ENCODE results near the gene VIL1.
A peak's percentile ranks its signal among the peaks of the same experiment; 100 is the strongest.

The VIL1 gene

GRCh38 chr2:218375212-218375611 lies 43.7 kb upstream of the VIL1 start:
- Mint-ChIP-seq H3K27me3 (ENCODE audit: low read depth) (peaks cover 12% of the 10 kb centered on the region), H3K9me3 (no peaks in the 10 kb centered on the region), H3K4me1 (peaks cover 7% of the 10 kb centered on the region), H3K4me3 (no peak overlapping the region), H3K36me3 (ENCODE audit: low read depth) (no peaks in the 10 kb centered on the region), H3K27ac (peak overlapping the region; percentile 89 to 94 (median 91))
- TF ChIP-seq CTCF (IDR thresholded peaks at IDR 0.05; ENCODE audit: unreplicated experiment in 3 of 3) = no peak

GRCh38 chr2:218378053-218378452 lies 40.9 kb upstream of the VIL1 start:
- H3K27me3 Mint-ChIP-seq (ENCODE audit: low read depth) = peaks cover 15% of the 10 kb centered on the region
- no peak overlapping the region for H3K4me3 Mint-ChIP-seq
- no peak for TF ChIP-seq CTCF (IDR thresholded peaks at IDR 0.05; ENCODE audit: unreplicated experiment in 3 of 3)
- peaks cover 7% of the 10 kb centered on the region for H3K4me1 Mint-ChIP-seq
- peak overlapping the region in 1 of 3 experiments; percentile 66 for H3K27ac Mint-ChIP-seq
- no peaks in the 10 kb centered on the region for H3K36me3 Mint-ChIP-seq (ENCODE audit: low read depth)
- no peaks in the 10 kb centered on the region for H3K9me3 Mint-ChIP-seq

GRCh38 chr2:218381916-218382366 lies 37.0 kb upstream of the VIL1 start, which contains the start of gene SLC11A1:
TSS of gene SLC11A1 (plus strand) at chr2:218382273. CDS start at chr2:218382369, 96 bp downstream.
- H3K27ac Mint-ChIP-seq = peak within 1 kb of the TSS in 1 of 3 experiments; percentile 9

GRCh38 chr2:218382785-218383184 lies 36.1 kb upstream of the VIL1 start:
- peaks cover 5% of the 10 kb centered on the region for H3K4me1 Mint-ChIP-seq
- no peak overlapping the region for H3K27ac Mint-ChIP-seq
- TF ChIP-seq CTCF (IDR thresholded peaks at IDR 0.05; ENCODE audit: unreplicated experiment in 3 of 3) = no peak
- no peak overlapping the region for H3K4me3 Mint-ChIP-seq
- H3K9me3 Mint-ChIP-seq = no peaks in the 10 kb centered on the region
- H3K36me3 Mint-ChIP-seq (ENCODE audit: low read depth) = no peaks in the 10 kb centered on the region
- peaks cover 11% of the 10 kb centered on the region for H3K27me3 Mint-ChIP-seq (ENCODE audit: low read depth)

More at GRCh38 chr2:218381916-218382366, 37.0 kb upstream of the VIL1 start, which contains the start of gene SLC11A1:
- no peak within 1 kb of the TSS for H3K4me3 Mint-ChIP-seq
- H3K9me3 Mint-ChIP-seq = no peaks in the 10 kb centered on the region
- TF ChIP-seq CTCF (IDR thresholded peaks at IDR 0.05; ENCODE audit: unreplicated experiment in 3 of 3) = no peak
- H3K4me1 Mint-ChIP-seq = peaks cover under 1% of the 10 kb centered on the region
- H3K27me3 Mint-ChIP-seq (ENCODE audit: low read depth) = peaks cover 11% of the 10 kb centered on the region
- H3K36me3 Mint-ChIP-seq (ENCODE audit: low read depth) = no peaks in the 10 kb centered on the region

GRCh38 chr2:218383892-218384519 lies 34.9 kb upstream of the VIL1 start:
- Mint-ChIP-seq H3K9me3 (no peaks in the 10 kb centered on the region), H3K4me1 (peaks cover 5% of the 10 kb centered on the region), H3K27me3 (ENCODE audit: low read depth) (peaks cover 11% of the 10 kb centered on the region), H3K27ac (no peak overlapping the region), H3K4me3 (no peak overlapping the region), H3K36me3 (ENCODE audit: low read depth) (no peaks in the 10 kb centered on the region)
- TF ChIP-seq CTCF (IDR thresholded peaks at IDR 0.05; ENCODE audit: unreplicated experiment in 3 of 3) = no peak

GRCh38 chr2:218384975-218385374 lies 33.9 kb upstream of the VIL1 start:
- Mint-ChIP-seq H3K4me1 (peaks cover 5% of the 10 kb centered on the region), H3K36me3 (ENCODE audit: low read depth) (no peaks in the 10 kb centered on the region), H3K27me3 (ENCODE audit: low read depth) (peaks cover 9% of the 10 kb centered on the region), H3K27ac (no peak overlapping the region), H3K9me3 (no peaks in the 10 kb centered on the region), H3K4me3 (no peak overlapping the region)
- TF ChIP-seq CTCF (IDR thresholded peaks at IDR 0.05; ENCODE audit: unreplicated experiment in 3 of 3) = no peak
